H1 (cell line): ENCODE results near the gene RELCH. TPM values are rescaled to one million over a fixed set of nuclear protein-coding genes. Genes with fewer than 3 reads are reported as not detected.

Source experiments
- BACH1 ChIP-seq: IDR thresholded peaks from 2 replicates; pipeline ENCODE4 v1.6.1; 2012; ENCODE audit warnings: low read length, improper control_type of control experiment
- CHD7 ChIP-seq: fragments of 300-600 bp; sonication (generic); IDR thresholded peaks from 2 replicates; pipeline ENCODE4 v1.7.1; 2012; ENCODE audit warnings: low read length, moderate library complexity, mild to moderate bottlenecking, inconsistent platforms; ENCODE audit not compliant: insufficient replicate concordance
- SIN3A ChIP-seq, 2 experiments: IDR thresholded peaks in 1 of 2; conservative IDR thresholded peaks in 1 of 2; 2 replicates each; pipeline ENCODE4 v1.6.1; 2011 to 2012; ENCODE audit warnings: low read length in 2 of 2, improper control_type of control experiment in 1 of 2, low read depth in 1 of 2, mild to moderate bottlenecking in 1 of 2
- SIRT6 ChIP-seq: IDR thresholded peaks from one replicate; pipeline ENCODE4 v1.7.1; 2012; ENCODE audit warnings: low read length, inconsistent platforms
- polyA plus RNA-seq, 7 experiments: library from polyadenylated mRNA; depleted of rRNA in 3 of 7; stranded (reverse) in 5 of 7; unstranded in 2 of 7; fragments of >200 nt in 5 of 7; fragments of 200-250 nt in 2 of 7; gene quantifications; 1 replicate in 5 of 7; 2 replicates in 1 of 7; 4 replicates in 1 of 7; pipeline versions ENCODE4 v1.2.1 to v1.2.3, GENCODE V29; 2011 to 2013; ENCODE audit warnings: missing spikeins in 2 of 7, mixed read lengths in 2 of 7
- total RNA-seq: library from RNA; stranded (reverse); fragmentation: NEBNext Ultra II Directional; extraction: Animal tissue kit (Norgen Biotek cat#: 25700); gene quantifications from 2 replicates; pipeline ENCODE4 v1.2.1, GENCODE V29; 2021

The RELCH gene
- total and polyA plus RNA-seq, 2 of the 8 experiments (the other 6 are each of a cell fraction or from before 2014, with no cell fraction given): 7.3 to 26.9 TPM

- TF ChIP-seq CHD7: no peak
- TF ChIP-seq BACH1: no peak
- TF ChIP-seq SIRT6: no peak
- TF ChIP-seq SIN3A (conservative IDR thresholded peaks at IDR 0.05 in 1 of 2, IDR thresholded peaks at IDR 0.05 in 1 of 2; ENCODE audit: low read depth in 1 of 2, low read length in 2 of 2): no peak
Observed at GRCh38 chr18:62284637-62285036, 97.6 kb downstream of the RELCH start (continued).
